ENCODE measurements around the gene NR4A1. TPM values are rescaled to one million over a fixed set of nuclear protein-coding genes. Genes with fewer than 3 reads are reported as not detected.

The NR4A1 gene
- 18.8 and 24.2 TPM in 2 replicates for total RNA-seq

DNA sequence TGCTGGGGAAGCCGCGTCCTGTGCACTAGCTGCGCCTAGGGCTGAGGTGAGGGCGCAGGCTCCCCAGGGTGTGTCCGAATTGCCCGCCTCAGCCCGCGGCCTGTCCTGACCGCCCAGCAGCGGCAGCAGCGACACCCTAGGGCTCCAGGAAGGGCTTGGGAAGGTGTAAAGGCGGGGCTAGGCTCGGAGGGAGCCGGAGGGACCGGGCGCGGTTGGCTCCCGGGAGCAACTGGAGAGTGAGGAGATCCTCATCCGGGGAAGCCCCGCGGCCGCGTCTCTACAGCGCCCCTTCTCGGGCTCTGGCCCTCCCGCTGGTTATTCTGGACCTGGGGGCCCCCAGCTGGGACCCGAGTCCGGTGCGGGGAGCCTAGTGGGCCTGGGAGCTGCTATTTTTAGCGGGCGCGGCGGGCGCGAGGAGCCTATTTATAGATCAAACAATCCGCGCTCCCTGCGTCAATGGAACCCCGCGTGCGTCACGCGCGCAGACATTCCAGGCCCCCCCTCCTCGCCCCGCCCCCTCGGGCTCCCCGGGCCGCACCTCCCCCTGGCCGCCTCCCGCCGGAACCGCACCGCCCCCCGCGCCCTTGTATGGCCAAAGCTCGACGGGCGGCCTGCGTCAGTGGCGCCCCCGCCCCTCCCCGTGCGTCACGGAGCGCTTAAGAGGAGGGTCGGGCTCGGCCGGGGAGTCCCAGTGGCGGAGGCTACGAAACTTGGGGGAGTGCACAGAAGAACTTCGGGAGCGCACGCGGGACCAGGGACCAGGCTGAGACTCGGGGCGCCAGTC, at the start of gene NR4A1:
Gene NR4A1 (plus strand): TSS at position 685 of the 784 bp plus-strand sequence. CDS start 2,887 bp downstream, outside the sequence.
- TF ChIP-seq, protein P1, sequence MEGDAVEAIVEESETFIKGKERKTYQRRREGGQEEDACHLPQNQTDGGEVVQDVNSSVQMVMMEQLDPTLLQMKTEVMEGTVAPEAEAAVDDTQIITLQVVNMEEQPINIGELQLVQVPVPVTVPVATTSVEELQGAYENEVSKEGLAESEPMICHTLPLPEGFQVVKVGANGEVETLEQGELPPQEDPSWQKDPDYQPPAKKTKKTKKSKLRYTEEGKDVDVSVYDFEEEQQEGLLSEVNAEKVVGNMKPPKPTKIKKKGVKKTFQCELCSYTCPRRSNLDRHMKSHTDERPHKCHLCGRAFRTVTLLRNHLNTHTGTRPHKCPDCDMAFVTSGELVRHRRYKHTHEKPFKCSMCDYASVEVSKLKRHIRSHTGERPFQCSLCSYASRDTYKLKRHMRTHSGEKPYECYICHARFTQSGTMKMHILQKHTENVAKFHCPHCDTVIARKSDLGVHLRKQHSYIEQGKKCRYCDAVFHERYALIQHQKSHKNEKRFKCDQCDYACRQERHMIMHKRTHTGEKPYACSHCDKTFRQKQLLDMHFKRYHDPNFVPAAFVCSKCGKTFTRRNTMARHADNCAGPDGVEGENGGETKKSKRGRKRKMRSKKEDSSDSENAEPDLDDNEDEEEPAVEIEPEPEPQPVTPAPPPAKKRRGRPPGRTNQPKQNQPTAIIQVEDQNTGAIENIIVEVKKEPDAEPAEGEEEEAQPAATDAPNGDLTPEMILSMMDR (IDR thresholded peaks at IDR 0.05), result no peak
- no peaks in the 10 kb centered on the region for H3K9me3 Mint-ChIP-seq
- peak within 1 kb of the TSS; percentile 92 for H3K4me3 Mint-ChIP-seq
- peak; percentile 82 for ATAC-seq (ENCODE audit: low read depth)
- peak; percentile 100 for DNase-seq
- peak within 1 kb of the TSS; percentile 95 for H3K27ac Mint-ChIP-seq
- intact Hi-C loops (cut with micrococcal nuclease), result loop anchor here (1.0 to 5.0 kb wide), 8 partner anchors 9 to 684 kb away; partner anchors contain the start of genes ATG101 and TAMALIN
- CTCF ChIA-PET, result interaction anchor here (0.8 to 3.5 kb wide), 11 partner anchors 9 to 65 kb away, joined by 3 to 51 read pairs (median 5); partner anchors contain the start of gene ATG101
- POLR2A ChIA-PET, result interaction anchor here (0.5 to 5.1 kb wide), 23 partner anchors 11 to 1333 kb away, joined by 3 to 99 read pairs (median 5); partner anchors contain the start of genes ATG101, DAZAP2, EIF4B and TAMALIN
- H3K27me3 Mint-ChIP-seq, result no peaks in the 10 kb centered on the region
- H3K36me3 Mint-ChIP-seq (ENCODE audit: low read depth), result peaks cover 29% of the 10 kb centered on the region
- peaks cover 49% of the 10 kb centered on the region for H3K4me1 Mint-ChIP-seq

DNA sequence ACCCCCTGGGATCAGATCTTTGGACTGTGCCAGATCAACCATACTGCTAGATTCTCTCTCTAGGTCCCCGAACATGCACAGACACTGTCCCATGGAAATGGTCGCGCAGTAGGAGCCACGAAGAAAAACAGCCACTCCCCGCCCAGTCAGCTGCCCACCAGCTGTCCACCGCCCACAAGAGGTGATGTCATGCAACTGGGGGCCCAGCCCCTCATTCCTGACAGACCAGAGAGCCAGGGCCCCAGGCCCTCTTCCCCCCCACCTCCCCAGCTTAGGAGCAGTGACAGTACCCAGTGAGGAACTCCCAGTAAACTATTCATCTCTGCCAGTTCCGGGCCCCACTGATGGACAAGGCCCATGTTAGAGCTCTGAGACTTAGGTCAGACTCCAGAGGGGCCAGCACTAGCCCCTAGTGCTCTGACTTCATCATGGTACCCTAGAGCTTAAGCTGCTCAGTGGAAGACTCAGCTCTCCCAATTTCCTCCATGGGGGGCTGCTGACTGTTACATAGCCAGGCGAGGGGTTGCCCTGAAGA, 48.2 kb upstream of the NR4A1 start:
- intact Hi-C loops (cut with micrococcal nuclease), result no loop called here
- Mint-ChIP-seq H3K4me1 (peaks cover 28% of the 10 kb centered on the region), H3K27me3 (no peaks in the 10 kb centered on the region), H3K9me3 (no peaks in the 10 kb centered on the region), H3K4me3 (no peak overlapping the region), H3K36me3 (ENCODE audit: low read depth) (no peaks in the 10 kb centered on the region), H3K27ac (no peak overlapping the region)
- CTCF ChIA-PET, result interaction anchor here (0.6 to 9.6 kb wide), 8 partner anchors 11 to 1163 kb away, joined by 3 to 306 read pairs (median 5); no protein-coding TSS in a partner anchor
- ATAC-seq (ENCODE audit: low read depth) (no peak), DNase-seq (no peak)
- POLR2A ChIA-PET, result interaction anchor here (0.6 to 10.6 kb wide), 2 partner anchors 20 to 91 kb away, joined by 4 to 217 read pairs; no protein-coding TSS in a partner anchor
- TF ChIP-seq, protein P1 (IDR thresholded peaks at IDR 0.05), result no peak

DNA sequence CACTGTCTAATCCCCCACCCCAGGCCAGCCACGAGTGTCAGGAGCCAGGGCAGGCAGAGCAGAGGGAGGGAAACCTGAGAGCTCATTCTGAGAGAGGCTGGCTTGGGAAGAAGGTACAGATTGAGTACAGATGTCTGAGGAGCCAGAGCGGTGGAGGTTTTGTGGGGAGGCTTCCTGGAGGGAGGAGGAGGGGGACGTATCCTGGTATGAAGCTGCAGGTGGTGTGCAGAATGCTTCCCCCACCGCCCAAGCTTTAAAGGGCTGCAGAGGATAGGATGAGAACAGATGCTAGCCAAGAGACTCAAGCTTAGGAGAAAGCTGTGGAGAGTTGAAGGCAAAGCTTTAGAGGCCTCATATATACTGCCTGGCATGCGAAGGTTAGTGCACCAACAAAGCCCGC, 47.7 kb upstream of the NR4A1 start:
- H3K27ac Mint-ChIP-seq, result no peak overlapping the region
- H3K9me3 Mint-ChIP-seq, result no peaks in the 10 kb centered on the region
- DNase-seq, result no peak
- intact Hi-C loops (cut with micrococcal nuclease), result no loop called here
- H3K36me3 Mint-ChIP-seq (ENCODE audit: low read depth), result peaks cover 2% of the 10 kb centered on the region
- H3K27me3 Mint-ChIP-seq, result no peaks in the 10 kb centered on the region
- ChIA-PET POLR2A (interaction anchor here (0.6 to 10.6 kb wide), 3 partner anchors 19 to 91 kb away, joined by 3 to 217 read pairs (median 4); partner anchors contain the start of gene ATG101), CTCF (interaction anchor here (1.4 to 9.6 kb wide), 6 partner anchors 11 to 118 kb away, joined by 5 to 306 read pairs (median 6); no protein-coding TSS in a partner anchor)
- peaks cover 33% of the 10 kb centered on the region for H3K4me1 Mint-ChIP-seq
- H3K4me3 Mint-ChIP-seq, result no peak overlapping the region
- ATAC-seq (ENCODE audit: low read depth), result no peak
- TF ChIP-seq, protein P1 (IDR thresholded peaks at IDR 0.05), result no peak

DNA sequence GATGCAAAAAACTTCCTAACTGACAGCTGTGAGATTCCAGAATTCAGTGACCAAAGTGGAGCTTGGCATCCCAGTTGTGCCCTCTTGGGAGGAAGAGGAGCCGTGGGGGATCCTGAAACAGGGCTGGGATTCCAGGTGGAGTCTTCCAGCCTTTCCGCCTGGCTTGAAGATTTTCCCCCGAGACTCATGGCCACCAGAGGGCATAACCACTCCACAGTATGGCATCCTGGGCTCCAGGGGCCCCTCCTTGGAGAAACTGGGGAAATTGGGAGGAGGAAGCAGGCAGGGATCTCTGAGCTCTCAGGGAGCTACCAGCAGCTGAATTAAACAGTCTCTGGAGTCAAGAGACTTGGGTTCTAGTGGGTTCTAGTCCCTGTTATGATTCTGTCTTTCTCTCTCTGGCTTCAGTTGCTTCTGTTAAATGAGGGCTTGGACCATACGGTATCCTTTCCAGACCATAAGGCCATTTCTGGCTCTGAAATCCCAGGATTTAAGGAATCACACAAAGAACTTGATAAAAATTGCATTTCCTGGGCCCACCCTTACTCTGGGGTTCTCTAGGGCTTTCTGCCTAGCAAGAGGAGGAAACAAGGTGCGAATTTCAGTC, 47.1 kb upstream of the NR4A1 start:
- no peaks in the 10 kb centered on the region for H3K27me3 Mint-ChIP-seq
- ChIA-PET CTCF (interaction anchor here (1.4 to 9.6 kb wide), 7 partner anchors 8 to 117 kb away, joined by 3 to 306 read pairs (median 5); no protein-coding TSS in a partner anchor), POLR2A (interaction anchor here (0.6 to 10.6 kb wide), 2 partner anchors 19 to 66 kb away, joined by 3 to 217 read pairs; partner anchors contain the start of gene ATG101)
- H3K9me3 Mint-ChIP-seq, result no peaks in the 10 kb centered on the region
- peaks cover 39% of the 10 kb centered on the region for H3K4me1 Mint-ChIP-seq
- H3K4me3 Mint-ChIP-seq, result no peak overlapping the region
- H3K36me3 Mint-ChIP-seq (ENCODE audit: low read depth), result peaks cover 5% of the 10 kb centered on the region
- intact Hi-C loops (cut with micrococcal nuclease), result no loop called here
- DNase-seq (no peak), ATAC-seq (ENCODE audit: low read depth) (no peak)
- TF ChIP-seq, protein P1 (IDR thresholded peaks at IDR 0.05), result no peak
- H3K27ac Mint-ChIP-seq, result no peak overlapping the region
